Endometrial microvascular endothelial cells (primary cell): ENCODE results near the gene TFAP2E. TPM values are rescaled to one million over a fixed set of nuclear protein-coding genes. Genes with fewer than 3 reads are reported as not detected.

Experiments
- in situ Hi-C: cut with HindIII; loops from 2 replicates; pipeline ENCODE4 v1.10.0; 2017; ENCODE audit warnings: low sequenced_read_pairs, low pct_unique_long_range_greater_than_20kb; ENCODE audit errors: inconsistent ontology term
- total RNA-seq: library from RNA; depleted of rRNA; stranded (reverse); fragments of >200 nt; gene quantifications from one replicate; pipeline ENCODE4 v1.2.3, GENCODE V29; 2015; ENCODE audit errors: inconsistent ontology term

Gene TFAP2E
- total RNA-seq: not detected

DNA sequence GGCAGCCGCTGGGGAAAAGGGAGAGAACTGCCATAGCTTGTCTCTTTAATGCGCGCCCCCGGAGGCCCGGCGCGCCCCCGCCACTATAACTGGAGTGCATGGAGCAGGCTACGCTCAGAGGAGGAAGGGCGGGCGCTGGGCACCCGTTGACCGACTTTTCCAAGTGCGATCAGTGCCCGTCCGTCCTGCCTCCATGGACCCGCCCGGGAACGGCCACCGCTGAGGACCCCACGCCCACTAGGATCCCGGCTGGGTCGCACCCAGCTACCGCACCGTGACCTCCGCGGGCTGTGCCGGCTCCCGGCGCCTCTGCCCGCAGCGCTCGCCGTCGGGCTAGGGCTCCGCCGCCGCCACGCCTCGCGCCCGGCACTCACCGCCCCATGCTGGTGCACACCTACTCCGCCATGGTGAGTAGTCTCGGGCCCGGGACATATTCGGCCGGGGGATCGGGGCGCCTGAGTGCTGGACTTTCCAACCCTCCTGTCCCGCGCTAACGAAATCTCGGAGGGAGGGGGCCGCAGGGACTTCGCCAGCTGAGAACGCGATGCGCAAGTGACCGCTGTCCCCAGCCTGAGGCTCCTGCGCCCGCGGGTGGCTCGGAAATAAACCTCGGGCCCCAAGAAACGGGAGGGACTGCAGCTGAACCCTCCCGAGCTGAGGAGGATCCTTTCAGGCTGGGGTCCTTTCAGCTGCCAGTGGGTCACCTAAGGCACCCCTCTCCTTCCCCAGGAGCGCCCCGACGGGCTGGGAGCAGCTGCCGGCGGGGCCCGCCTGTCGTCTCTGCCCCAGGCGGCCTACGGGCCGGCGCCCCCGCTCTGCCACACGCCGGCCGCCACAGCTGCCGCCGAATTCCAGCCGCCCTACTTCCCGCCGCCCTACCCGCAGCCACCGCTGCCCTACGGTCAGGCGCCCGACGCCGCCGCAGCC, at the start of gene TFAP2E:
Gene TFAP2E (plus strand): TSS at position 117 of the 927 bp plus-strand sequence. CDS start 264 bp downstream, at position 381.
- in situ Hi-C loops: loop anchor here (25.0 kb wide), 1 partner anchor 164 kb away; no protein-coding TSS in a partner anchor

DNA sequence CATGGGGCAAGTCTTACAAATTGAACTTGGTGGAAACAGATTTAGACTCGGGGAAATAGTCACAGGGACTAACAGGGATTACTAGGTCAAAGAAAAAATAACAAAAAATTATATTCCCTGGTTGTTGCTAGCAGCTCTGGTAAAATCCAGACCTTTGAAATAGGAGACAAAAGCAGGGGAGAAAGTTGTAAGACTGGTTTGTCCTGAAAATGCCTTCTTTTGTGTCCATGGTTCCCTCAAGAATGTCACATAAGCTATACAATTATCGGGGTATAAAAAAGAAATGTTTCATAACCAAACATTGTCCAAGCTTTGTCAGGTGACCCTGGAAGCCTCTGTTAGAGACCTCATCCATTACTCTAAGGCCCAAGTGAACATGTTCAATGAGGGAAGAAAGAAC, 49.0 kb upstream of the TFAP2E start:
- in situ Hi-C loops: no loop called here

DNA sequence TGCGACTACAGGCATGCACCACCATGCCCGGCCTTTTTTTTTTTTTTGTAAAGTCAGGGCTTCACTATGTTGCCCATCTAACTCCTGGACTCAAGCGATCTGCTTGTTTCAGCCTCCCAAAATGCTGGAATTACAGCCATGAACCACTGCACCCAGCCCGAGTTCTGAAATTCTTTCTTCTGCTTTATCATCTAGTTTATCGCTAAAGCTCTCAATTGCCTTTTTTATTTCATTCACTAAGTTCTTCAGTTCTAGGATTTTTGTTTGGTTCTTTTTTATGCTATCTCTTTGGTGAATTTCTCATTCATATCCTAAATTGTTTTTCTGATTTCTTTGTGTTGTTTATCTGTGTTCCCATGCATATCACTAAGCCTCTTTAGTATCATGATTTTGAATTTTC, 42.9 kb upstream of the TFAP2E start:
- in situ Hi-C loops: no loop called here

DNA sequence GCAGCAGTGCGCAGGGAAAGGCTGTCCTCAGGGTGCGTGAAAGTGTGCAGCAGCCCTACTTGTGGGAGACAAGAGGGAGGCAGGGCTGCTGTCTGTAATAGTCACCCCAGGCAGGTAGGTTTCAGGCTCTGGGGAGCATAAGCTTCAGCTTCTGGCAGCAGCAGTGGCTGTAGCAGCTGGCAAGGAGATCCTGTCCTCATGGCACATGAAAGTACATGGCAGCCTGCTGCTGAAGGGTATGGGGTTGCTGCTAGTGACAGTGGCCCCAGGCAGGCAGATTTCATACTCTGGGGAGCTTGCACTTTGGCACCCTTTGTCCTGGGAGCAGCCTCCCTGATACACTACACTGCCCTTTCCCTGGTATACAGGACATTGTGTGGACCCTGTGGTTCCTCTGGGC, 42.2 kb upstream of the TFAP2E start:
- in situ Hi-C loops: no loop called here

DNA sequence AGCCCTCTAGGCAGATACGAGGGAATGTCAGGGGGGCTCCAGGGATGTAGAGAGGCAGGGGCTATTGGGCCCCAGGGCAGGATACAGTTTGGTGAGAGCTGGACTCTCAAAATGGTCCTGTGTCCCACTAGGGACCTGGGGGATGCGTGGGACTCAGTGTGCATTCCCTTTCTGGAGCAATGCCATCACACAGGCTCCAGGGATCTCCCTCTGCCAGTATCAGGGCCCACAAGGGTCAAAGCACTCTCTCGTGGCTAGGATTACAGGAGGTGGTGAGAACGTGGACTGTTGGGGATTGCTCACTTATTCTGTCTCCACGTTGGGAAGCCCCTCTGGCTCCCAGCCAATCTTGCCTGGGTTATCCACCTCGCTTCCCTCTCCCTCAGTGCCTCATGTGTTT, 41.7 kb upstream of the TFAP2E start:
- in situ Hi-C loops: no loop called here

DNA sequence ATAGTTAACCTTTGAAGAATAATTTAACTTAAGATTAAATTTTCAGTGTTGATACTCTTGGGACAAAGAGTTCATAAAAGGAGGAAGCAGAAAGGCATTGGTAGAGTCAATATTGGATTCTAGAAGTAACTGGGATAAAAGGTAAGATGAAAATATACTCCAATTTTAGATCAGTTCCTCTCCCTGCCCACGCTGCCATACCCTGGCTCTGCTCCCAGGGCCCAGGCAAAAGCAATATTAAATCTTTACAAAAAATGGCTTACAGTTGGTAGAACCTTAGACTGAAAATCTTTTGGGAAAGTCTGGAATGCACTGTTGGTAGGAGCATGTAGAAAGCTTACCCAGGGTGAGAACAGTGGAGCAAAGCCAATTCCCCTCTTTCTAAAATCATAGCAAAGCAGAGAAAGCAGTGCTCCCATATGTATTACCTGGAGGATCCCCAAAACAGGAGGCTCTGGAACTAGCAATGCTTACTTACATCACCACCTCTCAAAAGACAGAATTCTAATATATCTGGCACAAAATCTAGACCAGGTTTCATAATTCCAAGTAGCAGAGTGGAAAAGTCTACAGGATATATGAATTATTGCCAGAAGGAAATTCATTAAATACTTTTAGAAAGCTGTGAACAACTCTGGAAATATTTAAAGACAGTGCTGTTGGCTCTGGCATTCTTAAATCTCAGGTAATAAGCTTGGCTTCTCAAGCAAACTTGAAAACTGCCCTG, 40.5 kb upstream of the TFAP2E start:
- in situ Hi-C loops: no loop called here

DNA sequence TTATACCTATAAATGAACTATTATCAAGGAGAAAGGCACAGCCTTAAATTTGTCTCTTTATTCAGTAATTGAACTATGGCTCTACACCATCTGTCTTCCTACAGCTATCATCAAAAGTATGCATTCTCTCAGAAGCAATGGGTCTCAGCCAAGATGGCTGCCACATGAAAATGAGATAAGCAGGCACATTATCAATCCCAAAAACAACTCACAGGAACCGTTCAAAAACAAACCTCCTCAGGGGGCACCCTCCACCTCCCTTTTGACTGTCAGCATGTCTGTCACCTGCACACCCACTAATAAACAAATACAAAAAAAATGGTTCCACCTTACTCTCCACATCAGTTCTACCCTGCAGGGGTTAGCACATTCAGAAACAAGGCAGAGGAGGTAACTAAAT, 39.5 kb upstream of the TFAP2E start:
- in situ Hi-C loops: no loop called here

DNA sequence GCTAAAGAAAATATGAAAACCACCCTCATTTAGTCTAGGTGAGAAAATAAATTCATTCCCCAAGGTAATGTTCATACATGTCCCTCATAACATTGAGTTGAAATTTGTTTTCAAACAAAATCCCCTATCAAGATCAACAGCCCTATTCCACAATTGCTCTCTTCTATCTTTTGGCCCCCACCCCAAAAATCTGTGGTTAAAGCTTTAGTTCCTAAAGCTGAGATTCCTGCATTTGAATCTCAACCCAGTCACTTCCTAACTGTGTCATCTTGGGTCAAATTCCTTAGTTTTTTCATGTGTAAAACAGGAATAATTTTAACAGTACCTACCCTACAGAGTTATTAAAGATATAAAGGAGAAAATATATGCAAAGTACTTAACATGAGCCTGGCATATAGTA, 37.9 kb upstream of the TFAP2E start:
- in situ Hi-C loops: no loop called here

DNA sequence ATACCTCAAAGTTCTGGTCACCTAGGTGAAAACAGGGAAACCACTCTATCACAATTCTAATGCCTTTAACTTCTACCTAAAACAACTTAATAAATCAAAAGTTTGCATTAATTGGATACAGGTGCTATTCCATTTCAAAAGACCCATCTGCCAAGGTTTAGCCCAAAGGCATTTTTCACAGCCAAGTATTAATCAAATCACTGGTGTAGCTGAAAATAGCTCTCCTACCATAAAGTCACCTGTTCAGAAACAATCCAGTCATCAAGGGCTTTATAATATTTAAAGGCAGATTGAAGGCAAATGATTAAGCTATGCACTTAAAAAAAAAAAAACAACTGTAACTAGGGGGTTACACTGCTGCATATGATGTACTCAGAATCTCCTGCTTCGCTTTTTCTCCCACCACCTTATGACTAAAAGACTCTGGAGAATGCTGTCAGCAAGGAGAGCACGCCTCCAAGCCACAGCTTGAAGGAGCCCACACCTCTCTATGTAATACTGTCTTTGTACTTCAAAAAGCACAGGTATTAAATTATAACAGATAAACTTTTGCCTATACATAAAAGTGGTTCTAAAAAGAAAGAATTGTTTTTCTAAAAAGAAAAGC, 36.5 kb upstream of the TFAP2E start:
- in situ Hi-C loops: no loop called here

DNA sequence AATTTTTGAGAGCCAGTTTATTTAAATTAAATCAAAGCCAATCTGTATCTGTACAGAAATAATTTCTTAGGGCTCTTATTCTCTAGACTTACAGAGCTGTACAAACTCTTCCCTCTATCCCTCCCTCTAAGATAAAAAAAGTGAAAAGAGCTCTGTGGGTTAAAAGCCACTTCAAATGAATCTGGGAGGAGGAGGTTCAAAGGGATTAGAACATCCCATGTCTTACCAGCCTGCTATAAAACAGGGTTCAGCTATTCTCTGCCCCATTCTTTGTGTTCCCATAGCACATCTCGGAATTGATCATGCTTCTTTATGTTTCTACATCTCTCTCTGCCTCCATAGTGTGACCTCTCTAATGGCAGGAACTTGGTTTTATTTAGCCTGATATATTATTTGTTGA, 35.3 kb upstream of the TFAP2E start:
- in situ Hi-C loops: no loop called here

DNA sequence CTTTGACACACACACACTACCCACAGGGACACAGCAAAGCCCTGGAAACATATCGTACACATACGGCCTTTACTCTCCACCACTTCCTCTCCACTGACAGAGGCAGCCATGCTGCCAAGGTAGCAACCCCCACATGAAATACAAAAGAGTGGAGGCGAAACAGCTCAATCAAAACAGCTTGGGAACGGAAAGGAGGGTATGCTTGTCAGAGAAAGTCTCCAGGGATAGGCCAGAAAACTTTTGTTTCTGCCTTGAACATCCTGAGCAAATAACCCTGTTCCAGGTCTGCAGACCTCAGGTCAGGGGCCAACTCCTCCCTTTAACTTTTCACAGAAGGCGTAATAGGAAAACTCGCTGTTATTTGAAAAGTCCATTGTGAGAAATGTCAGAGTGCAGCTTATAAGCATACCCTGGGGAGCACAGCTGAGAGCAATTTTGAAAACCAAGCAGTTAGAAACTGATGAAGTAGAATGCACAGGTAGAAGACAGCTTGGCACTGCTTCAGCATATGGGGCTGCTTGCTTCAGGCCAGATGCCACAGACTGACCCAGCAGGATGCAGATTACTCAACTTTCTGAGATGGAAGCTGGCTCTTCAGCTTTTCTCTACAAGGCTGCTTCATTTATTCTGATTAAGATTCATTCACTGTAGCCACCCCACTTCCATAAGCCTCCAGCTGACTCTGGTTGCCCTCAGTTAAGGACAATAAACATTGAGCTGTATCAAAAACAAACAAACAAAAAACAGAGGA, 33.9 kb upstream of the TFAP2E start:
- in situ Hi-C loops: no loop called here

DNA sequence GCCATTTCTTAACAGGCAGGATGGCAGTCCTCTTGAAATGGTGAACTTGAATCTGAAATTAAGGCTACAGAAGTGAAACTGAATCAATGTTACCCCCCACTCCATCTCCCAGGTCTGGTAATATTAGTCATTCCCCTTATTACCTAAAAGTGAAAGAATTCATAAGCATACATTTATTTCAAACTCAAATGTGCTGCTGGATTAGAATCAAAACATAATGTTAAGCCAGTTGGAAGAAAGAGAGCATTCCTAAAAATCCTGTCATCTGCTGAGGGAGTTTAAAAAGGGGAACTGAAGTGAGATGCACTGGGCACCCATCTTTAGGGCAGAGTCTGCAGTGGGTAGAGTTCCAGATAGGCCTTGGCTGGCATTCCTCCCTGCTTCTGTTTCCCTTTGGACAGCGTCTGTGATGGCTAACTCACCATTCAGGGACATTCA, 33.3 kb upstream of the TFAP2E start:
- in situ Hi-C loops: no loop called here

DNA sequence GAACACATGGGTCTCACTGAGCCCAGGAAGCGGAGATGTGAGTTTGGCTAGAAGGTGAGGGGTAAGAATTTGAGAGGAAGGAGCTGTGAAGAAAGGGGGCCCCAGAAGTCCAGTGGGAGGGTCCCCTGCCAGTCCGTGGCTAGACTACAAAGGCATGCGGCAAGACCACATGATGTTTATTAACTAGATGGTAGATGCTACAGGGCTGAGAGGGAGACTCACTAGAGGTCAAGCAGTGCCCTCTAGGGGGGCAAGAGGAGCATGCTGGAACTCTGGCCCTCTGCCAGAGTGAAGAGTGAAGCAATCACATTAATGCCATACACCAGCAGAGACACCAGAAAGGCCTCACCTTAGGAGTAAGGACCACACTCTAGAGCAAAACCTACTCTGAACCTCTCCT, 28.1 kb upstream of the TFAP2E start:
- in situ Hi-C loops: no loop called here

DNA sequence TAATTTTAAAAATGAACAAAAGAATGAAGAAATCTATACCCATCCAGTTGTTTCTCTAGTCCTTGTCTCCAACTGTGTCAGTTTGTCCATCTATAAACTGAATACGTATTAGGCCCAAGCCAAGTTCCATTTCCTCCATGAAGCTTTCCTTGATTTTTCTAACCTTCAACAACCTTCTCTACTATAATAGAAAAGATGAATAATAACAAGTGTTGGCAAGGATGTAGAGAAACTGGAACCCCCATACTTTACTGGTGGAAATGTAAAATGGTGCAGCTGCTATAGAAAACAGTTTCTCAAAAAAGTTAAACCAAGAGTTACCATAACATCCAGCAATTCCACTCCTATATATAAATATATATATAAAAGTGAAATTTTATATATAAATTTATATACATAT, 26.5 kb upstream of the TFAP2E start:
- in situ Hi-C loops: no loop called here

DNA sequence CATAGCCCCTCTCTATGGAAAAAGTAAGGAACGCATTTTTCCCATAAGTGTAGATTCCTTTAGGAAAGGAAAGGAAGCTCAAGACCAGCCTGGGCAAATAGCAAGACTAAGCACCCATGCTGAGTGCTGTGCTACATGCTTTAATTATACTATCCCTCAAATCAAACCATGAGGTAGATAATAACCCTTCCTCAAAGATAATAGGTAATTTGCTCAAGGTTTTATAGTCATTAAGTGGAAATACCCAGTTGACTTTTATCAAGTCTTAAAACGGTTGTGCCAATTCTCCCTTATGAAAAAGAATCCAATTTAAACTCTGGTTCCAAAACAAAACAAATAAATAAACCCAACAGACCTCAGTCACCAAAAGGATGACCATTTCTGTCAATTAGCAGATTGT, 19.3 kb upstream of the TFAP2E start:
- in situ Hi-C loops: loop anchor here (25.0 kb wide), 1 partner anchor 183 kb away; no protein-coding TSS in a partner anchor

DNA sequence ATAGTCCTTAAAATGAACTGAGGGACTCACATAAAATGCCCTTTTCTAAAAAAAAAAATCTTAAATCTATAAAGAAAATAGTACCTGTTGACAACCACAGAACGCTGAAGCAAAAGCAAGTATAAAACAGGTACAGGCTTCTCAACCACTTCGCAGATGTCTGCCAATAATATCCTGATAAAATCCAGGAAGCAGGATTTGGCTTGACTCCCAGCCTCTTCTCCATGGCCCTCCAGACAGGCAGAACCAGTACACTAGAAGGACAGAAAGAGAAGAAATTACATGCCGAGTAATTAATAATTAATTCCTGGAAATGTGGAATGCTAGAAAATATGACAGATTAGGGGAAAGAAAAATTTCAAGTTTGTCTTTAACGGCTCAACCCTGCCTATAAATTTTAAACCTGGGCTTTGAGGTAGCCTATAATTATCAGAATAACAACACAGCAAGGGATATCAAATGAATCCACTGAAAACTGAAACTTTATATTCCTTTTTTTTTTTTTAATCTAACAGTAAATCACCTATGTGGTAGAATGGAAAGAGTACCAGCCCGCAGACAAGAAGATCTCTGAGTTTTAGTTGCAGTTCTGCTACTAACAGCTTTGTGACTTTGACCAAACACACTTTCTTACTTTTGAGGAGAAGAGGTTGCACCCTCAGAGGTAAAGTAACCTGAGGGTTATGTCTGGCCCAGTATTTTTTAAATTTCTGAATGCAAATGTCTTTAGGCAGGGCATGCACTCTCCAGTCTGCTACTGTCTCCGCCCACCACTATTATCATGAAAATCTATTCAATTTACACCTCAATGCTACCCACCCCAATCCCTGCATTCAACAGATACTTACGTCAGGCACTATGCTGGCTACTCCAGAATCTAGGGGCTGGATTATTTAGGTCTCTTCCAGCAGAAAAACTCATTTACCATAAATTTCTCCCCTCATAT, 18.6 kb upstream of the TFAP2E start:
- in situ Hi-C loops: loop anchor here (25.0 kb wide), 1 partner anchor 183 kb away; no protein-coding TSS in a partner anchor

DNA sequence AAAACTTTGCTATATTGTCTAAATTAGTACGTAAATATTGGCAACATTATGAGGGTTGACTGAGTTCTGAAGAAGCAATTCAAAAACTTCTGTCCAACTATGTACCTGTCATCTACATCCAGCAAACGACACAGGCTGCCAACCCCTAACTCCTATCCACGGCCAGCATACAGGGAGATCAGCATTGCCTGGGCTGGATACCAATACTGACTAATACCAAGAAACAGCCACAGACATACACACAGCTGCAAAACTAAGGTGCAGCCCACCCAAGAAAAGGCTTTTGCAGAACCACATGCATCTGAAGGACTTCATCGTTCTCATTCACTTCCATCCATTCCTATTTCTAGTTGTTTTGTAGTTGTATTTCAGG, 17.9 kb upstream of the TFAP2E start:
- in situ Hi-C loops: loop anchor here (25.0 kb wide), 1 partner anchor 182 kb away; no protein-coding TSS in a partner anchor
